Dedifferentiated amniotic fluid mesenchymal stem cell (primary cell): ENCODE data around the gene SKI.

Experiments
- DNase-seq: peaks from one replicate; pipeline ENCODE4 v3.0.0-alpha.2; 2016; ENCODE audit errors: extremely low spot score

Gene SKI

DNA sequence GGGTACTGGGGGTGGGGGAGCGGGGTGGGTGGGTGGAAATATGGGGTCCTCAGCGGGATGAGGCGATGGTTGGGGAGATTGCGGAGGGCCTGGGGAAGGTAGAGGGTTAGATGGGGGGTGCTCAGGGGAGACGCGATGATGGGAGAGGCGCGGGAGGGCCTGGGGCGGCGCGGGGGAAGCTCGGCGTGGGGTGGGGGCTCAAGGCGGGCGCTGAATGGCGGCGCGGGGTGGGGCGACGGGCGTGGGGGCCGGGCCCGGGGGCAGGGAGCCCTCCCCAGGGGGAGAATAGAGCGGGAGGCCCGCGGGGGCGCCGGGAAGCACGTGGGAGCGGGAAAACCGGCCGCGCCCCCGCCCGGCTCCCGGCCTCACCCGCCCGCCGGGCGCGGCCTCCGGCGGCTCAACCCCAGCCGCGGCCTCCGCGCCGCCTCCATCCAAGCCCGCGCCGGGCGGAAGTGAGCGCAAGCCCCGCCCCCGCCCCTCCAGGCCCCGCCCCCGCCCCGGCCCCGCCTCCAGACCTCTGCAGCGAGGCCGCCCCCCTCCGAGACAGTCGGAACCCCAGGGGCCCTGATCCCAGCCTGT lies 33.7 kb upstream of the SKI start, which contains the start of gene FAAP20:
TSS of gene FAAP20 (minus strand) at position 454 of the 579 bp plus-strand sequence. CDS start at position 431, 23 bp downstream.
- DNase-seq, result peak; percentile 50

DNA sequence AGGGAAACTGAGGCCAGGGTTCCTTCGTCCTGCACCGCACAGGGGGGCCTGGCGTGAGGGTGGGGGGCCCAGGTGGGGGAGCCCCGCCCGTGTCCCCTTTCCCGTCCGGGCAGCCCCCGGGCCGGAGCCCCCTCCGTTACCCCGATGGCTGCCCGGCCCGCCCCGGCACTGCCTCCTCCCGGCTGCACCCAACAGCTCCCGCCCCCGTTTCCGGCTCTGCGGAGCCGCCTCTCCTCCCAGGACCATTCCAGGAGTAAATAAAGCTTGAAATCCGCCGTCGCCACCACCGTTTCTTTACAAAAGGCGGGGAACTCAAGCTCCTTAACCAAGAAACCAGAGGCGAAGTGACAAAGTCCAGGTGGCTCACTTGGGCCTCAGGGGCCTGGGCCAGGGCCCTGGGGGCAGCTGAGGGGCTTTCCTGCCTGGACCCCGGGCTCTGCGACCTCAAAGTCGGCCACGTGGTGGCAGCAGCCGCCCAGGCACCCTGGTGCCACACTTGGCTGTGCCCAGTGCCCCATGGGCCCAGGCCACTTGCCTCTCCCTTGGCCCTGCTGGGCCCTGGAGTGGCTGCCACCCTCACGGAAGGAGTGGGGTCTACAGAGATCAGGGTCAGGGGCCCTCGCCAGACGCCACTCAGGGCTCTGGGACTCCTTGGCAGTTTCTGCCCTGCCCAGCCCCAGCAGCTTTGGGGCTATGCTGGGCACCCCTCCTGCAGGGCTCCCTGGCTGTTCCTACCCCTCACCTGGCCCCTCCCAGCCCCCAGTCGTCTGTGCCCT lies 33.0 kb upstream of the SKI start:
- DNase-seq, result peak; percentile 80

GRCh38 chr1:2195785-2196184 lies 32.3 kb upstream of the SKI start:
- DNase-seq, result no peak

DNA sequence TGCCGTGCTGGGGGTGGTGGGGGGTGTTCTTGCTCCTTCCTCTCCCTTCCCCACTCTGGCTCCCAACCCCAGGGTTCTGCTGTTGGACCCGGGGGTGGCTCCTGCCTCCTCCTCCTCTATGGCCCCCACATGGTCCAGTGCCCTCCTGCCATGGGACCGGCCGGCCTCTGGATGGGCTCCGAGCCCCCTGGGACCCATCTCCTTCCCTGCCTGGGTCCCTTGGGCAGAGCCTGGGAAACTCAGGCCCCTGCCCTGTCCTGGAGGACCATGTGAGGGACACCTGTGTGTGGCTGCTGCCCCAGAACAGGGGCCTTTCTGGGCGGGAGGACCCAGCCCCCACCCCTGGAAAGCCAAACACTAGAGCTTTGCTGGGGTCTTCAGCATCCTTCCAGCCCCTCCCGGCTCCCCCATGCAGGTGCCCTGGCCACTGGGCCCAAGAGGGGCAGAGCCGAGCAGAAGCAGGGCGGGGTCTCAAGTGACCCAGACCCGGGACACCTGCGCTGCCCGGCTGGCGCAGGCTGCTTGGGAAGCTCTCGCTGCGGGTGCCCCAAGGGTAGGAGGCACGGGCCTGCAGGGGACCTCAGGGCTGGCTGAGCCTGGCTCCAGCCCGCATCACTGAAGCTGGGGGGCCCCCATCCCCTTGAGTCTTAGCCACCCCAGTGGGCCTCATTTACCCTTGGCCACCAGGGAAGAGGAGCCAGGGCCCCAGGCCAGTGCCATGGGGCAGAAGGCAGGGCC lies 31.0 kb upstream of the SKI start:
- DNase-seq, result no peak

GRCh38 chr1:2197707-2198165 lies 30.4 kb upstream of the SKI start:
- DNase-seq, result no peak

DNA sequence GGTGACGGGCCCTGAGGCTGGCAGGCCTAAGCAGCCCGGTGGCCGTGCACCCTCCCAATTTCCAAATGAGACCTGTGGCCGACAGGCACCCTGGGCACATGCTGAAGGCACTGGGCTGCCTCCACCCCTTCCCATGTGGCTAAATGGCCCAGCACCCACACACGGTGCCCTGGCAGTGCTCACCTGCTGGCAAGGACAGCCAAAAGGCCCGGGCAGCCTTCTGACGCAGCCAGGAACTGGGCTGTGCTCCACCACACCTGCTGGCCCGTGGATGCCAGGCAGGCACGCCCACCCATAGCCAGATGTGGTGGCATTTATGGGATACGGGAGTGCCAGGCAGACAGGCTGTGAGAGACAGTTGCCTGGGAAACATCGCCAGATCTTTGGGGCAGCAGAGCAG lies 29.5 kb upstream of the SKI start:
- DNase-seq, result no peak

GRCh38 chr1:2199042-2199810 lies 28.9 kb upstream of the SKI start:
- peak; percentile 86 for DNase-seq

DNA sequence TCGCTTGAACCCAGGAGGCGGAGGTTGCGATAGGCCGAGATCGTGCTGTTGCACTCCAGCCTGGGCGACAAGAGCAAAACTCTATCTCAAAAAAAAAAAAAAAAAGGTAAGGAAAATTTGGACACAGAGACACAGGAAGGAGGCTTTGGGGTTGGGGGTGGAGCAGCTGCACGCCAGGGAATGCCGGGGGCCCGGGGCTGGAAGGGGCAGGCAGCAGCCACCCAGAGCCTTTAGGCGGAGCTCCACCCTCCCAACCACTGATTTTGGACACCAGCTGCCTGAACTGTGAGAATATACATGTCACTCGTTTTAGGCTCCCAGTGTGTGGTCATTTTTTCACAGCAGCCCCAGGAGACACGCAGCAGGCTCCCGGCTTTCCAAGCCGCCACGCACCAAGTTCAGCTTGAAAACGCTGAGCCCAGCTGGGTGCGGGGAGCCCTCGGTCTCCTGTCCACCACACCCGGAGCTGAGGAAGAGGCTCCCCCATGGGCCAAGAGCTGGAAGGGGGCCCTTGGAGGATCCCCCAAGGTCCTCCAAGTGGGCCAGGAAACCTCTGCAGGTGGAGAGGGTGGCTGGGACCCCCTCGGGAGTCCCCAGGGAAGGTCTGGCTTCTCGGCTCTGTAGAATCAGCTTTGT lies 27.7 kb upstream of the SKI start:
- no peak for DNase-seq

DNA sequence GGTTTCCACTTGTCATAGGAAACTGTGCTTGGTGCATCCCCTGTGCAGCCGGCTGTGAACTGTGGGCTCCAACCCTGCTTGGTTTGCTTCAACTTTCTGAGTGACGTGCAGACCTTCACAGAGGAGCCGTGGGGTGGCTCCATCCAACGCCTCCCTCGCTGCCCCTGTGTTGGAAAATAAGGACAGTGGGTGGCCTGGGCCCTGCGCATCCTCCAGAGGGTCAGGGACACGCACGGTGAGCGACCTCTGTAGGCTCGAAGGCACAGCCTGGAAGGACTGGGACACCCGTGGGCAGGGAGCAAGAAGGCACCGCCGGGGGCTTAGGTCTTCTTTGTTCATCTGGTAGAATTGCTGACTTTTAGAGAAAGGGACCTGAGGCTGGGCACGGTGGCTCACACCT lies 27.1 kb upstream of the SKI start:
- DNase-seq, result no peak

- DNase-seq, result no peak
These were observed 26.0 kb upstream of the SKI start for GRCh38 chr1:2202008-2202575.

- no peak for DNase-seq
These were observed 25.1 kb upstream of the SKI start for GRCh38 chr1:2202843-2203601.

DNA sequence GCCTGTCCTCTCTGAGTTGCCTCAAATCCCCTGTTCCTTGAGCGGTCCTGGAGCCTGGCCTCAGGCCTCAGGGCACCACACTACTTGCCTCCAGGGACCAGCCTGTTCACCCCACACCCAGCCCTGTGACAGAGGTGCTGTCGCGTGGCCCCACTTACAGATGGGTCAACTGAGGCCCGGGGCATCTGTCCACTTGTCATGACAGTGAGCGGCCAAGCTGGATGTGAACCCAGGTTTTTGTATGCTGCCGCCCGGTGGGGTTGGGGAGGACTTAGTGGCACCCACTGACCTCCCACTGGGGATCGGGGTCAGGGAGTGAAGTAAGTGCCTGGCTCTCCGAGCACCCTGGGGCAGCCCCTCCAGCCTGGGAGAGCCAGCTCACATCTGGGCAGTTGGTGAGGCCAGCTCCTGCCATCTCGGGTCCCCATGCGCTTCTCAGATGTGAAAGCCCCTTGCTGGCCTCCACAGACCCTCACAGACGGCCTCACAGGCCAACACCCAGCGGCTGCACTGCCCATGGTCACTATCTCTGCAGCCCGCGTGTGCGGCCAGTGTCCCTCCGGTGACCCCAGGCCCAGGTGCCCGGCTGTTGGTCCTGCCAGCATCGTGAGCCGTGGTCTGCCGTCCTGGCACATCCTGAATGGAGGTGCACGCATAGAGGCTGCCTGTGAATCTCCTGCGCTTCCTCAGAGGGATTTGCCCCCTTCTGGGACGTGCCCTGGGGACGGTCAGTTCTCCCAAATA lies 24.3 kb upstream of the SKI start:
- DNase-seq, result no peak

- no peak for DNase-seq
These were observed 23.5 kb upstream of the SKI start for GRCh38 chr1:2204415-2205190.

GRCh38 chr1:2205191-2205952 lies 22.7 kb upstream of the SKI start:
- peak; percentile 91 for DNase-seq

- DNase-seq, result no peak
These were observed 21.2 kb upstream of the SKI start for GRCh38 chr1:2206813-2207487.

GRCh38 chr1:2208309-2209239 lies 19.5 kb upstream of the SKI start:
- peak; percentile 90 for DNase-seq
